ENCODE results near the gene DDX24.

DDX24 gene

DNA sequence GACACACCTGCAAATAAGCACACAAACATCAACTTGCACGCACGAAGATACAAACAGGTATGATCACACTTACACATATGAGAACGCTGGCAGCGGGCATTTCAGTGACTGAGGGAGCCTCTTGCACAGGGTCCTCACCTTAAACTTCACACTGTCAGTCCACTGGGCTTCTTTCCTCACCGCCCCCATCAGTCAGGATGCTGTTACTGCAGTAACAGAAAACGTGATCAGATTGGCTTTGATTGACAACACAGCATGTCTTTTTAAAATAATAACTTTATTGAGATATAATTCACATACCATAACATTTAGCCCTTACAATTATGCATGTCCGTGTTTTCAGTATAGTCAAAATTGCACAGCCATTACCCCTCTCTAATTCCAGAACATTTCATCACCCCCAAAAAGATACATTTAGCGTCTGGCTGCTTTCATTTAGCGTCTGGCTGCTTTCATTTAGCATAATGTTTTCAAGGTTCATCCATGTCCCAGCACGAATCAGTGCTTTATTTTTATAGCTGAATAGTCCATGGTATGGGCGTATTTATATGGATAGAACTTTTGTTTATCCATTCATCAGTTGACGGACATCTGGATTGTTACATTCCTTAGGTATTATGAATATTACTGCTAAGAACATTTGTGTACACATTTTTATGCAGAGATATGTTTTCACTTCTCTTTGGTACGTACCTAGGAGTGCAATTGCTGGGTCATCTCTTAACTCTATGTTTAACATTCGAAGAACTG lies 75.5 kb downstream of the DDX24 start:
- DNase-seq: no peak

DNA sequence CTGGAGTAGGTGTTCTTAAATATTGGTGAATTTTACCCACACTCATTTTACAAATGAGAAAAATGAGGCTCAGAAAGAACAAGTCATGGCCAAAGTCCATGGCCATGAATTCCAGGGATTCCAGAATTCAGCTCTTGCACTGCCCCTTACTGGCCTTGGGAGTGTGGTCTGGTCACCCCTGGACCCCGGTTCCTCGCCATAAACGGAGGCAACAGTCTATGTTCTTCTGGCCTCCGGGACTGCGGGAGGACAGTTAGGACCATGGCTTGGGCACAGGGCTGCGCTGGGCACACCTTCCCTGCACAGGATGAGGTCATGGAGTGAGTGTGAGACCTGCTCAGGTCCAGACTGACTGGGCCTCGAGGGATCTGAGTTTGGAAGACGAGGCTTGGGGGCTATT lies 77.0 kb downstream of the DDX24 start:
- no peak for DNase-seq

DNA sequence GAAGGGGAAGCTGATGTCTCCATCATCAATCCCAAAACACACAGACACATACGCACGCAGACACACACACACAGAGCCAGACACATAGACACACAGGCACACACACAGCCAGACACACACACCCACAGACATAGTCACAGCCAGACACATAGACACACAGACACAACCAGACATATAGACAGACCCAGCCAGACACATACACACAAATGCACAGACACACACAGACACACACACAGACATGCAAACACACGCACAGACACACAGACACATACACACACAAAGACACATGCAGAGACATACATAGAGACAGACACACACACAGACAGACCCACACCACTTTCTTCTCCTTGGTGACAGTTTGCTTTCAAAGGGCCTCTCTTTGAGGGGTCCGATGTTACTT lies 77.6 kb downstream of the DDX24 start:
- DNase-seq: no peak

DNA sequence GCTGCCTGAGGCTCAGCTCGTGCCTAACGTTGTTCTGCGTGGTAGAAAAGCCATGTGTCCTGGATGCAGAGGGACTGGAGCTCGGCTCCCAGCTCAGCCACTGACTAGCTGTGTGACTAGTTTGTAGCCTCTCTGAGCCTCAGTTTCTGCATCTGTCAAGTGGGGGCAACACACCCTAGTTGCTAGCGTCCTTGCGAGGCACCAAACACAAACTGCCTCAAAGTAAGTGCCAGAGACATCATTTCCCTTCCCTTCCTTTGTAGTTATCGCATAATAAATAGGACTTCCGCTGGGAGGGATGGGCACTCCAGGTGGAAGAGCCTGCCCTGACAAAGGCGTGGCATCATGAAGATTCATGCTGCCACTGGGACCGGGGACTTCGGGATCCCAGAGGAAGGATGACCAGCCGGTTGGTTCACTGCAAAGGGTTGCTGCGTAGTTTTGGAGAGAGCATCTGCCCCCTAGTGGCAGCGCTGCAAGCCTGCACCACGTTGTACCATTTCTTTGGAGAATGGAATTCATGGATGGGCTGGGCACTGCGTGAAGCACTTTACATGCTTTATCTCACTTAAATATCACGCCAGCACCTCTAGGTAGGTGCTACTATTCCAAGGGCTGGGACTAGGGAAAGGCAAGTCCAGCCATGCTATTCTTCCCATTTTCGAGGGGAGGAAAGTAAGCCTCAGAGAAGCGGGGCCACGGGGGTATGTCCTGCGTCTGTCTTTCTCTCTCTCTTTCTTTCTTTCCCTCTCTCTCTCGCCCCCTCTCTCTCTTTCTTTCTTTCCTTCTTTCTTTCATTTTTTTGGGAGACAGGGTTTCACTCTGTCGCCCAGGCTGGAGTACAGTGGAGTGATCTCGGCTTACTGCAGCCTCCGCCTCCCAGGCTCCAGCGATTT lies 79.3 kb downstream of the DDX24 start:
- no peak for DNase-seq

DNA sequence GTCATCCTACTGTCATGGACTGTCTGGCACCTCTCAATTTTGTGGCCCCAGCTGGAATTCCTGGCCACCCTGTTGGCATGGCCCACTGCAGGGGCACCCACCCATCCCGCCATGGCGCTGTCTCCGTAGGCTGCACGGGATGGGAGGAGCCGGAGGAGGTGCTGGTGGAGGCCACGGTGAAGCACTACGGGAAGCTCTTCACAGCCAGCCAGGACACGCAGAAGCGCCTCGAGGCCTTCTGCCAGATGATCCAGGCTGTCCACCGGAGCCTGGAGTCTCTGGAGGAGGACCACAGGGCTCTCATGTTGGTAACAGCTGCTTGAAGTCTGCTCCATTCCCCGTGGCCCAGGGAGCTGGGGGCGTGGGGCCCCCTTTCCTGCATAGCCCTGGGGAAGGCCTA lies 80.0 kb downstream of the DDX24 start:
- DNase-seq: no peak

DNA sequence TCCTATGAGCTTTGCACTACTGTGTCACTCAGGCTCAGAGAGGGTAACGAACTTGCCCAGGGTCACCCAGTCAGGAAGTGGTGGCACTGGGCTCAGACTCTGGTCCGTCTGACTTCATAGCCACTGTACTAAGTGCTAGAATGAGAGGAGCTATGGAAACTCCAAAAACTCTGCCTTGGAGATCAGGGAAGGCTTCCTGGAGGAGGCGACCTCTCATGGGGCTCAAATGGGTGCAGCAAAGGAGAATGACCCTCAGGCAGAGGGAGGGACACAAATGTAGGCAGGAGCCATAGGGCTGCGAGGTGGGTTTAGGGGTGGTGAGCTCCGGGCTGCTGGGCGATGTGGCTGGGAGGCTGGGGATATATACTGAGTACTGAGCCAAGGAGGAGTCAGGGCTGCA lies 80.7 kb downstream of the DDX24 start:
- no peak for DNase-seq

DNA sequence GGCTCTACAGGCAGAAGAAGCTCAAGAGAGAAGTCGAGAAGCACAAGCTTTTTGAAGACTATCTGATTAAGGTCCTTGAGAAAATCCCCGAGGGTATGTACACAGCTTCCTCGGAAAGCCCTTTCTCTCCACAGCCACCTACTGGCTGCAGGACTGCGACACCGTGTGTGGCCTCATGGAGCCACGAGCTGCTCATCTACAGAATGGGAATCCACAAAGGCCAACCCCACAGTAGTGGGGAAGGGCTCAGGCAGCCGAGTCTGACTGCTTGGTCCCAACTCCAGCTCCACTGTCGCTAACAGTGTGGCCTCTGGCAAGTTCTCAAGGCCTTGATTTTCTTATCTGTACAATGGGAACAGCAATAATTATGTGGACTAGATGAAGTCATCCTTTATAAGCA lies 81.4 kb downstream of the DDX24 start:
- DNase-seq: no peak

DNA sequence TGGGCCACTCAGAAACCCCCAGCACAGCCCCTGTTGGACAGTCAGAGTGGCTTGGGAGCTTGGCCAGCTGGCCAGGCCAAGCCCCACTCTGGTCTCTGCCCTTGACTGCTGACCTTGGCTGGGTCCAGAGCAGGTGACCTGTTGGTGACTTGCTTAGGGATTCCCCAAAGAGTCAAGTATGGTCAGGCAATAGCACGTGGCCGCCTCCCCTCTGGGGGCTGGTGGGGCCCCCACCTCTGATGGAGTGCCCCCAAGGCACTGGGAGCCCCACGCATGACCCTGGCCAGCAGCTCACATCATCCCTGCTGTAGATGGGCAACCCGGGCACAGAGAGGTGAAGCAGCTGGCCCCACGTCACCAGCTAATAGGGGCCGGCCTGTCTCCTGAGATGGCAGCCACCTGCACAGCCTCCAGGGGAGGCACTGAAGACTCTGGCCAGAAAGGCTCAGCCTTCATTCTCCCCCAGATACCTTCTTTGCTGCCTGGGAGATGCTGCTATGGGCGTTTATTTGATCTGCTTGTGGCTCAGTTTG lies 82.1 kb downstream of the DDX24 start:
- DNase-seq: no peak
